ENCODE data around the gene PCDHB12.
"Not testable (repeated sequence)": the region's sequence is repeated elsewhere in the genome, so short reads cannot be mapped to it uniquely, and the experiment has no call there.

PCDHB12 gene

GRCh38 chr5:141208478-141208877 lies at the start of gene PCDHB12:
Gene PCDHB12 (plus strand): TSS chr5:141208719. CDS start chr5:141208908, 189 bp downstream.
- no peak for DNase-seq (ENCODE audit: low read depth, low spot score)

- peak; percentile 4 for DNase-seq (ENCODE audit: low read depth, low spot score)
These were observed 35.9 kb upstream of the PCDHB12 start, which contains the start of gene PCDHB7 for GRCh38 chr5:141172381-141173204. Gene PCDHB7 (plus strand): TSS chr5:141172644. CDS start chr5:141172836, 192 bp downstream.

GRCh38 chr5:141174291-141175104 lies 34.0 kb upstream of the PCDHB12 start:
- DNase-seq (ENCODE audit: low read depth, low spot score) = not testable (repeated sequence)

- DNase-seq (ENCODE audit: low read depth, low spot score) = no peak
These were observed 32.6 kb upstream of the PCDHB12 start for GRCh38 chr5:141175933-141176332.

- not testable (repeated sequence) for DNase-seq (ENCODE audit: low read depth, low spot score)
These were observed 30.8 kb upstream of the PCDHB12 start, which contains the start of gene PCDHB8 for GRCh38 chr5:141177577-141178191. Gene PCDHB8 (plus strand): TSS chr5:141177790. CDS start chr5:141178035, 245 bp downstream.

- DNase-seq (ENCODE audit: low read depth, low spot score) = not testable (repeated sequence)
These were observed 29.1 kb upstream of the PCDHB12 start for GRCh38 chr5:141179371-141179770.

- not testable (repeated sequence) for DNase-seq (ENCODE audit: low read depth, low spot score)
These were observed 28.6 kb upstream of the PCDHB12 start for GRCh38 chr5:141179876-141180275.

- no peak for DNase-seq (ENCODE audit: low read depth, low spot score)
These were observed 28.2 kb upstream of the PCDHB12 start for GRCh38 chr5:141180313-141180712.

- DNase-seq (ENCODE audit: low read depth, low spot score) = peak; percentile 53
These were observed 26.3 kb upstream of the PCDHB12 start, which contains the start of gene PCDHB16 for GRCh38 chr5:141182248-141182647. Gene PCDHB16 (plus strand): TSS chr5:141182387. CDS start chr5:141182560, 173 bp downstream.

GRCh38 chr5:141184117-141184855 lies 24.2 kb upstream of the PCDHB12 start:
- DNase-seq (ENCODE audit: low read depth, low spot score) = not testable (repeated sequence)

GRCh38 chr5:141186897-141187512 lies 21.5 kb upstream of the PCDHB12 start, which contains the start of gene PCDHB9:
Gene PCDHB9 (plus strand): TSS chr5:141187161. CDS start chr5:141187319, 158 bp downstream.
- peak; percentile 29 for DNase-seq (ENCODE audit: low read depth, low spot score)

- DNase-seq (ENCODE audit: low read depth, low spot score) = not testable (repeated sequence)
These were observed 19.8 kb upstream of the PCDHB12 start for GRCh38 chr5:141188682-141189081.

- not testable (repeated sequence) for DNase-seq (ENCODE audit: low read depth, low spot score)
These were observed 19.4 kb upstream of the PCDHB12 start for GRCh38 chr5:141189131-141189530.

GRCh38 chr5:141192110-141192725 lies 16.3 kb upstream of the PCDHB12 start, which contains the start of gene PCDHB10:
Gene PCDHB10 (plus strand): TSS chr5:141192353. CDS start chr5:141192553, 200 bp downstream.
- peak; percentile 72 for DNase-seq (ENCODE audit: low read depth, low spot score)

- DNase-seq (ENCODE audit: low read depth, low spot score) = not testable (repeated sequence)
These were observed 14.2 kb upstream of the PCDHB12 start for GRCh38 chr5:141194332-141194731.

- DNase-seq (ENCODE audit: low read depth, low spot score) = no peak
These were observed 12.2 kb upstream of the PCDHB12 start for GRCh38 chr5:141196363-141196762.

- no peak for DNase-seq (ENCODE audit: low read depth, low spot score)
These were observed 8.9 kb upstream of the PCDHB12 start, which contains the start of gene PCDHB11 for GRCh38 chr5:141199359-141200235. Gene PCDHB11 (plus strand): TSS chr5:141199627. CDS start chr5:141199775, 148 bp downstream.

- DNase-seq (ENCODE audit: low read depth, low spot score) = not testable (repeated sequence)
These were observed 7.4 kb upstream of the PCDHB12 start for GRCh38 chr5:141201126-141201525.

Measured in ELF-1 (cell line).